CD4-positive, alpha-beta T cell treated with Interleukin-15 for 1 hour (primary cell): ENCODE results near the gene UBL7.
A peak's percentile ranks its signal among the peaks of the same experiment; 100 is the strongest.

Experiments
- DNase-seq: peaks from one replicate; pipeline ENCODE4 v3.0.0-alpha.2; 2020

Gene UBL7

DNA sequence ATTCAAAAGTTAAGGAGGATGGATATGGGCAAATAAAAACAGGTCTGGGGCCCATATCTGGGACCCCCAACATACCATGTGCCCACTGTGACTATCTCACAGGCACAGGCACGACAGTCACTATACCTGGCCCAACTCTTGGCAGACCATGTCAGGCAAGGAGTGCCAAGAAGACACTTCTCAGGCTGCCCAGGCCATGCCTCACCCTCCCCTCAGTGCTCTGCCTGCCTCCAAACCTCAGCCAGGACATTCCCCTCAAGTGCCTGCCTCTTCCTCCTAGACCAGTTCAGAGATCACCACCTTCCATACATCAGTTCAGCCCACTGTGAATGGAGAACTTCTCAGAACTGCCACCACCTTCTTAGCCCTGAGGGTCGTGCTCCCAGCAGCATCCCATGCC is 22.8 kb downstream of the UBL7 start:
- no peak for DNase-seq

DNA sequence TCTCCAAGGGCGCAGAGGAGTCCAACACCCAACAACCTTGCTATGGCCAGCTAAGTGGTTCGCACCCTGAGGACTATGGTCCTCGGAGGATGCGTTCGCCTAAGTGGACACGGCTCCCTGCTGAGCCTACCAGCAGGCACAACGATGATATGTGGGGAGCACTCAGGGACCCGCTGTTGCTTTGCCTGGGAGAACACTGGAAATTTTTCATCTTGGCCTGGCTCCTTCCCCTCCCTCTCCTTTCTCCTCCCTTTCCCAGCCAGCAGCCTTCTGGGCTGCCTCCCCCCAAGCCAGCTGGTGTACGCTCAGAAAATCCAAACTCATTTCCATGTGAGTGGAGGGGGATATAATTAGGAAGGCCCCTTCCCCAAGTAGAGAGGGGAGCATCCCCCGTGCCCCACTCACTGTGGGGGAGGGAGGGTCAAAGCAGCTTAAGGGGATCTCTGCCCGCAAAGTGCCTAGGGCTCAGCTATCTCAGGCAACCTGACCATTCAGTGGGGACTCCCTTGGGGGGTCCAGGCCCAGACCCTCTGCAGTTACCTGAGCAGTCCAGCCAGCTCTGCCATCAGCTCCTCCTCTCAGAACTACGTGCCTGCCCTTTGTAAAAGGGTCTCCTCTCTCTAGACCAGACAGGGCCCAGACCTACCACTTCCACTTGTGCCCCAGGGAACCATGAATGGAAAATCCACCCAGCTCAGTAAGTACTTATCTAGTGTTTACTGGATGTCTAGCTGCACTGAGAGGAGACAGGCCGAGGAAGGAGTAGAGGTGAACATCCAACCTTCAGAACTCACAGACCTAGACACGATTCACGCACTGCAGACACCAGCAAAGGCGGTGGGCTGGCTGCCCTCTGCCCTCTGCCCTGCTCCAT is 26.5 kb downstream of the UBL7 start:
- DNase-seq: no peak

- peak; percentile 89 for DNase-seq
These were observed 27.2 kb downstream of the UBL7 start, which contains the start of gene SEMA7A for GRCh38 chr15:74433592-74434262. TSS of gene SEMA7A (minus strand) at chr15:74433958. CDS start at chr15:74433918, 40 bp downstream.

GRCh38 chr15:74432968-74433591 is 27.9 kb downstream of the UBL7 start:
- peak; percentile 28 for DNase-seq

DNA sequence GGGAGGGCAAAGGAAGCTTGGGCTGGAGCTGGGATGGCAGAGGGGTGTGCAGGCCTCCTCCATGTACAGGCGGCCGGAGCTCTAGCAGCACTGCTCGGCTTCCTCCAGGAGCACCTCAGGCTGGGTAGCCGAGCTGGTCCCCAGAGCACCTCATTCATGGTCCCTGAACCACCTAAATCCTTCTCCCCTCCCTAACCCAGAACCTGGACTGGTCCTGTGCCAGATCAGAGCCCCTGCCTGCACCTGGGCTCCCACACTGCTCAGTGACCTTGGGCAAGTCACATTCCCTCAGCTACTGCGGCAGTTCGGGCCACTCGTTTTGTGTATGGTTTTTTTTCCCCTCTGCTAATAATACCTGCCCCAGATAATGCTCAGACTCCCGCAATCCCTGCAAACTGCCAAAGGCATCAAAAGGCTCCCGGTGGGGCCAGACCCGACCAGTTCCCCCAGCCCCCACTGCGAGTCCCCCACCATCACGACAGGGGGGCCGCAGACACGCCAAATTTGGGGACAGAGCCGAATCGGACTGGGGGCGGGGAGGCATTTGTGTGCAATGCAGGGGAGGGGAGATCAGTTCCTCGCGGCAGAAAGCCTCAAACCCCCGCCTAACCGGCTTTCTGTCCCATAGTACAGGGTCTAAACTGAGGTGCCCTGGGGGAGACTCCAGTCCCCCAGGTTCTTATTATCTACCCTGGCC is 28.5 kb downstream of the UBL7 start:
- DNase-seq: no peak

- DNase-seq: no peak
These were observed 29.3 kb downstream of the UBL7 start for GRCh38 chr15:74431645-74432044.

DNA sequence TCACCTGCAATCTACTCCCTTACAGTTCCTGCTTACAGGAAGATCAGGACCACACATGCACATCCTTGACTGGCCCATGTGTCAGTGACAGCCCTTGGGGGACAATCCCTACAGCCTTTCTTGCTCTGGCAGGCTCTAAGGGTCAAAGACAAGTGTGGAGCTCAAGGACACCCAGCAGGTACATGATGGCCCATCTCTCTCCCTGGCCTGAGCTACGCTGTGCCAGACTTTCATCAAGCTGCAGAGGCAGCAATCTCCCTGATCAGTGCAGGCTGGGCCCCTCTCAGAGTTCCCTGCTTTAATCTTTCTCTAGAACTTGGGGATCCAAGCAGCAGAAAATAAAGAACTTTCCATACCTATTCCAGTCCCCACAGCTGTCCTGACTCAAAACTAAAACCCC is 29.8 kb downstream of the UBL7 start:
- DNase-seq: no peak

GRCh38 chr15:74430510-74430951 is 30.4 kb downstream of the UBL7 start:
- no peak for DNase-seq

- no peak for DNase-seq
These were observed 31.1 kb downstream of the UBL7 start for GRCh38 chr15:74429781-74430400.

DNA sequence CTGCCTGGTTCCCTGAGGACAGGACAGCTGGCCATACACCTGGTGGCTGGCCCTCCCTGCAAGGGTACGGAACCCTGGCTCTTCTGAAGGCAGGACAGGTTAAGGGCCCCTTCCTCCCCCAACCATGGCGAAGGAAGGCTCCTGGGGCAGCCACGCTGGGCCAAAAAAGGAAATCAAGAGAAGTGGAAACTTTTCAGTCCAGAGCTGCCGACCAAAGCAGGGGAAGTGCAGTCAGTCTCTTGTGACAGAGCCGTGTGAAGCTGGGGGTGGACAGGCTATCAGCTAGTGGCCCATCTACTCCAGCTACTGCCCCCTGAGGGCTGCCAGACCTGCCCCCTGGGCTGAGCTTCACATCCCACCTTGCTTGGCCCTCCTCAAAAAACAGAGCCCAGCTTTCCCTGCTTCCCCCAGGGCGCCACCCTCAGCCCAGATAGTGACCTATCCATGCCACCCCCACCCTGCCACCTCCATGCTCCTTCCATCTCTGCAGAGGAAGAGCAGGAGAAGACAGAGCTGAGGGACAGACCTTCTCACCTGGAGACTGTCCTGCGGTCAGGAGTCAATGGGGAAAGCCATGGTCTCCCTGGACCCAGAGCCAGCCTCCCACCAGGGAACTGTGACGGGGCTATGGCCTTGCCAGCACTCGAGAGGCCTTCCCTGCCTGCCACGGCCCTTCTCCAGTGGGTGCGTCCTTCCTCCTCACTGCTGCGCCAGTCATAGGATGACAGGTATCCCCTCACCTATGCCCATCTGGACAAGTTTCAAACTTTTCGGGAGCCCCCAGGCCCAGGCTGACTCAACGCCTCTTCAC is 31.8 kb downstream of the UBL7 start:
- no peak for DNase-seq

- no peak for DNase-seq
These were observed 32.5 kb downstream of the UBL7 start for GRCh38 chr15:74428442-74428787.

DNA sequence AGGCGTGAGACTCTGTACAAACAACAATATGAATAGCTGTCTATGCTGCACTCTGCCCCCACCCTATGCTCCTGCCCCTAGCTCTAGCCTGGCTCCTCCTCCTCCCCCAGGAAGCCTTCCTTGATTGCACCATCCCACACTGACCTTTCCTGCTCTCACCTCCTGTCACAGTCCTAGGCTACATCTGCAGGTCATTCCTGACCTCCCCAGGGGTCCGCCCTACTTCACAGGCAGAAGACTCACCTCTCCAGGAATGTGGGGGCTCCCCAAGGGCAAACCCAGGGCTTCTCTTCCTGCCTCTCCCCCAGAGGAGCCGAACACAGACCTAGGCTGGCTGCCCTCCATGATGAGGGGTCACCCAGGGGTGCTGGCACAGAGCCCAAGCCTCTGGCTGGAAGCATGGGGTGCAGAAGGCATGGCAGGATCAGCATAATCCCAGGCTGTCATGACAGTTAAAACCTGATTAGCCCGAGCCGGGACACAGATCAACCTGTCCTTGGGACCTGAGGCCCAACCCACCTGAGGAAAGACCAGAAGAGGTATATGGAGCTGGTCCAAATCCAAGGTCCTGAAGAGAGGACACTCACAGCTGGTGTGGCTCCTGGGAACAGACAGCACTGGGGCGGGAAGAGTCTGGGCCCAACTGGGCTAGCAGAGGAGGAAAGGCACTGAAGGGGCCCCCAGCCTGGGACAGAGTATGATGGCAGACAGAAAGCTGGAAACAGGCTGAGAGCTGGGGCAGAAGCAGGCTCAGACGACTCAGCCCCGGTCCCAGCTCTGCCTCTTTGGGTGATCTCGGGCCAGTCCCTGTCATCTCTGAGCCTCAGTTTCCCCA is 33.1 kb downstream of the UBL7 start:
- no peak for DNase-seq

DNA sequence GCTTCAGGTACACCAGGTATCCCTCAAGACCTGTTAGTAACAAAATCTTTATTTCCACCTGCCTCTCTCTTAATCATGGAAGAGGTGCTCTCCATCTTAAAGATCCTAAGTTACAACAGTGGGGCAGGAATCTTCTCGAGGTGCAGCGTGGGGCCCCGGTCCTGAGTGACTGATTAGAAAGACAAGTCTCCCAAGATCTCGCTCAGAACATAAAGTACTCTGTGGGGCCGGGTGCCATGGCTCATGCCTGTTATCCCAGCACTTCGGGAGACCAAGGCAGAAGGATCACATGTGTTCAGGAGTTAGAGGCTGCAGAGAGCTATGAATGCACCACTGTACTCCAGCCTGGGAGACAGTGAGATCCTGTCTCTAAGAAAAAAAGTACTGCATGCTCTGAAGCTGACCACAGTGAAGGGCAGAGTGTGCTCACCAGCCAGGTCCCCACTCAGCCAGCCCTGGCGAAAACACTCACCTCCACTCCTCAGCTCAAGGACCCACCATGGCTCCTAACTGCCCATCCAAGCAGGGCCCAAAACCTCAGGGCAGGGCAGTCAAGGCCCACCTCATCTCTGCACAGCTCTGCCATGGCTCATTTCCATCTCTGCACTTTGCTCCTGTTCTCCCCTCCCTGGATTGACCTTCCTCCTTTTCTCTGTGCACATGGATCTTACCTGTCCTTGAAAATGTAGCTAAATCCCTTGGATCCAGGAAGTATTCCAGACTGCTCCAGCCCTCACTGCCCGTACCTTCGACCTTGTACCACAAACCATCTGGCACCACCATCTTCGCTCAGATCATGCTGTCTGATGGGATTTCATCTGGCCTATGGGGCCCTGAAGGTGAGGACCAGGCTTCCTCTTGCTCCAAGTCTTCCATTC is 34.3 kb downstream of the UBL7 start:
- DNase-seq: no peak

DNA sequence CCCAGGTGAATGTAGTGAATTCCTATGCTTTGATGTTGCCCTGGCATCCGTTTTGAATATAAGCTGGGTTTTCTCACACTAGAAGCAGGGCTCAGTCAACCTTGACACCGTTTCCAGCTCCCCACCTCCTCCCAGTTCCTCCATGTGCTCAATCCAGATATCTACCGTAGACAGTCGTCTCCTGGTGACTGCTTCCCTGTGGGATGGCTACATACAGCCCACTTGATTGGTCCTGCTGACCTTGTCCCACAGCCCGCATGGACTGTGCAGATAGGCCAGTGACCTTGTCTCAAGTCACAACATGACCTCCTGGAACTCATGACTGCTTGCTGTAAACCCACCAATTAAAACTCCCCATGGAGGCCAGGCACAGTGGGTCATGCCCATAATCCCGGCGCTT is 35.3 kb downstream of the UBL7 start:
- no peak for DNase-seq

DNA sequence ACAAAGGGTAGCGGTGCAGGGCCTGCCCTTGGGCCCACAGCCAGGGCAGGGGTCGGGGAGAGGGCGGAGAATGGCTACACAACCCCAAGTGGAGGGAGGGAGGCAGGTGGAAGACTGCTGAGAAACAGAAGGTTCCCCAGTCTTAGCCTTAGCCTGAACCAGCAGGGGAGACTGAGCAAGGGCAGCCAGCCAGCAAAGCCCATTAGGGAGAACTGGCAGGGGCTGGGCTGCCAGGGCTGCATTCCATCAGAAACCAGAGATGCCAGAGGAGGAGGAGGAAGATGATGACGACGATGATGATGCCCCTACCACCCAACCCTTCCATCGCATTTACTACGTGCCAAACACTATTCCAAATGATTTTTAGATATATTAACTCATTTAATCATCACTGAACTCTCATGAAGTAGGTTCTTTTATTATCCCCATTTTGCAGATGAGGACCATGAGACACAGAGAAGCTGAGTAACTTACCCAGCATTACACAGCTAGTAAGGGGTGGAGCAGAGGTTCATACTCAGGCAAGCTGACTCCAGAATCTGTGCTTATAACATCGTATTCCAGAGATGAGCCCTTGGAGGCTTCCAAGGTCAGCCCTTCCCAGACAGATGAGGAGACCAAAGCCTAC is 35.9 kb downstream of the UBL7 start:
- no peak for DNase-seq

- no peak for DNase-seq
These were observed 37.3 kb downstream of the UBL7 start for GRCh38 chr15:74423431-74424257.

- DNase-seq: no peak
These were observed 38.1 kb downstream of the UBL7 start for GRCh38 chr15:74422652-74423430.

- no peak for DNase-seq
These were observed 38.7 kb downstream of the UBL7 start for GRCh38 chr15:74422265-74422651.
